IPS-NIHi11 (cell line): ENCODE results near the gene ITGB1BP2.
"Not testable (repeated sequence)": the region's sequence is repeated elsewhere in the genome, so short reads cannot be mapped to it uniquely, and the experiment has no call there.

Experiments
- DNase-seq: peaks from one replicate; pipeline ENCODE4 v3.0.0; 2012; ENCODE audit warnings: mixed read lengths, low spot score

The ITGB1BP2 gene

GRCh38 chrX:71302461-71303213, 1.1 kb downstream of the ITGB1BP2 start:
- no peak for DNase-seq

GRCh38 chrX:71304561-71304960, 3.0 kb downstream of the ITGB1BP2 start:
- no peak for DNase-seq

GRCh38 chrX:71315917-71316316, 14.4 kb downstream of the ITGB1BP2 start:
- DNase-seq: no peak

- not testable (repeated sequence) for DNase-seq
Observed at GRCh38 chrX:71316959-71317358, 15.4 kb downstream of the ITGB1BP2 start.

GRCh38 chrX:71320126-71320525, 18.6 kb downstream of the ITGB1BP2 start:
- DNase-seq: no peak

GRCh38 chrX:71321731-71322130, 20.2 kb downstream of the ITGB1BP2 start:
- DNase-seq: no peak

- DNase-seq: not testable (repeated sequence)
Observed at GRCh38 chrX:71324452-71324851, 22.9 kb downstream of the ITGB1BP2 start.

GRCh38 chrX:71326394-71326793, 24.8 kb downstream of the ITGB1BP2 start:
- no peak for DNase-seq

- not testable (repeated sequence) for DNase-seq
Observed at GRCh38 chrX:71349151-71349665, 47.7 kb downstream of the ITGB1BP2 start.

GRCh38 chrX:71349867-71350266, 48.3 kb downstream of the ITGB1BP2 start:
- DNase-seq: not testable (repeated sequence)

- DNase-seq: not testable (repeated sequence)
Observed at GRCh38 chrX:71352439-71352838, 50.9 kb downstream of the ITGB1BP2 start.
